ENCODE results near the gene DAAM2. TPM values are rescaled to one million over a fixed set of nuclear protein-coding genes. Genes with fewer than 3 reads are reported as not detected.

DAAM2 gene
- total RNA-seq, 6 donors from 2014 or later: 21.0 to 81.7 (median 31.9) TPM

DNA sequence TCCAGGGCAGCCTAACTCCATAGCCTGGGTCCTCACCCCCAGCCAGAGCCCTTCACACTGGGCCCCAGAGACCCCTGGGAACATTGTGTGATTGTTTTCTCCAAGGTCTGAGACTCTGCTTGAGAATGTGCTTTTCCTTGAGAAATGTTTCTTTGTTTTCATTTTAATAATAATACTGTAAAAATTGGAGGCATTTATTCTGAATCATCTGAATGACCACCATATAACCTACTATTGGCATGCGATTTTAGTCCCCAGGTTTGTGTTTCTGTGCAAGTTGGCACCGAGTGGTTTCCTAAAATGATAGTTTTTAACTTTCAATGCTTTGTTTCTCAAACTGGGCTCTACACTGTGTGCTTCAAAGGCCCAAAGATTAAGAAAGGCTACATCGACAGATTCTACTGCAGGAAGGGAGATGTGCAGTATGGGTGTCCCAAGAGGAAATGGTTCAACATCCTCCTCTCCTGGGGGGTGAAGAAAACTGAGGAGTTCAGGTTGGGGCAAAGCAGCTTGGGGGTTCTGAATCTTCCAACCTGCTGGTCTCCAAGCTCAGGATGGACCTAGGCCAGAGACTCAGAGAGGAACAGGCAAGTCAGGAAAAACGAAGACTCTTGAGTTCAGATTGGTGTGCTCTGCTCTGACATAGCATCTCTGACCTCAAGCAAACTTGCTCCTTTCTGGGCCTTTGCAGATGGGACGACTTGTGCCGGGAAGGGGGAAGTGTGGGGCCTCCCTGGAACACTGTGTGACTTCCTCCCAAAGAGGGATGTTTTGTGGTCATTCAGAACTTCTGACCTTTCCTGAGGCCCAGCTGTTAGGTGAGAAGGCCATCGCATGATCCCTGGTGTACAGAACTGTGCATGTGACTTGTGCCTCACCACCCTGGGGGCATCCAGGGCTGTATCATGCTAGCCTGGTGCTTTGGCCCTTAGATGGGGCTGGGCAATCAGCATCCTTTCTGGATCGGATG is 31.0 kb downstream of the DAAM2 start:
- H3K4me3 ChIP-seq: peak overlapping the region in 2 of 4 donors; percentile 35
- WGBS, 2 donors: 64% methylated on average over 7 to 8 of the region's 8 CpGs
- H3K9me3 ChIP-seq: no peaks in the 10 kb centered on the region
- DNase-seq (peak in 1 of 2 donors; percentile 78), ATAC-seq (ENCODE audit: low FRiP score in 2 of 2) (peak in 1 of 2 donors; percentile 69)
- H3K27ac ChIP-seq: peak overlapping the region; percentile 81 to 88 (median 82)
- peaks cover 34 to 72% (median 66%) of the 10 kb centered on the region in 4 donors for H3K4me1 ChIP-seq
- TF ChIP-seq CTCF (IDR thresholded peaks at IDR 0.05): no peak
- peak in 1 of 4 donors; percentile 55 for TF ChIP-seq POLR2A (IDR thresholded peaks at IDR 0.05)
- TF ChIP-seq EP300 (IDR thresholded peaks at IDR 0.05): peak; percentile 72 to 98 (median 89)
- peak; percentile 66 to 85 for TF ChIP-seq POLR2AphosphoS5 (IDR thresholded peaks at IDR 0.05)
- no peaks in the 10 kb centered on the region for H3K27me3 ChIP-seq
- H3K36me3 ChIP-seq: no peaks in the 10 kb centered on the region

- Histone ChIP-seq H3K4me3 (no peak overlapping the region), H3K36me3 (no peaks in the 10 kb centered on the region), H3K27me3 (no peaks in the 10 kb centered on the region), H3K9me3 (no peaks in the 10 kb centered on the region), H3K4me1 (peaks cover 29 to 68% (median 57%) of the 10 kb centered on the region in 4 donors), H3K27ac (peak overlapping the region; percentile 60 to 88 (median 74))
- ATAC-seq (ENCODE audit: low FRiP score in 2 of 2) (no peak), DNase-seq (no peak)
- 62 to 72% methylated on average over 8 to 9 of the region's 9 CpGs for WGBS, 2 donors
- no peak for TF ChIP-seq EP300 (IDR thresholded peaks at IDR 0.05)
- TF ChIP-seq POLR2A (IDR thresholded peaks at IDR 0.05): no peak
- no peak for TF ChIP-seq POLR2AphosphoS5 (IDR thresholded peaks at IDR 0.05)
- TF ChIP-seq CTCF (IDR thresholded peaks at IDR 0.05): no peak
Observed at GRCh38 chr6:39824030-39824926, 32.1 kb downstream of the DAAM2 start.

DNA sequence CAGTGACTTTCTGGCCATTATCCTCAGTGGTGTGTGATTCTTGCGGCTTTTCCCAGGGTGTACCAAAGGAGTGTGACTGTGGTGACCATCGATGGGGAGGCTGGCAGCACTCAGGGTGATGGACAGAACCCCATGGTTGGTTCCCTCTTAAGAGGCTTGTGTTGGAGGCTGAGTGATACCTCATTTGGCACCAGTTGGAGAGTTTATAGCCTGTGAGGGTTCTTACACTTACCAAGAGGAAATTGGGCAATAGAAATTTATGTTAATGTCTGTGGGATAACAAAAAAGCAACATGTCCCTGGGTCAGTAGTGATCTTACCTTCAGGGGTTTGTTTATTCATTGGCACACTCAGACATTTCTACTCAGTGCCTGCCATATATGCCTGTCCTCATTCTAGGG is 37.2 kb downstream of the DAAM2 start:
- no peak for ATAC-seq (ENCODE audit: low FRiP score in 2 of 2)
- peak overlapping the region in 2 of 4 donors; percentile 21 to 59 for H3K27ac ChIP-seq
- no peaks in the 10 kb centered on the region for H3K36me3 ChIP-seq
- H3K4me1 ChIP-seq: peaks cover 2 to 25% (median 18%) of the 10 kb centered on the region in 4 donors
- H3K9me3 ChIP-seq: no peaks in the 10 kb centered on the region
- DNase-seq: no peak
- H3K27me3 ChIP-seq: no peaks in the 10 kb centered on the region
- no peak overlapping the region for H3K4me3 ChIP-seq
- TF ChIP-seq CTCF (IDR thresholded peaks at IDR 0.05) (no peak), EP300 (IDR thresholded peaks at IDR 0.05) (no peak), POLR2A (IDR thresholded peaks at IDR 0.05) (no peak), POLR2AphosphoS5 (IDR thresholded peaks at IDR 0.05) (no peak)
- WGBS, 2 donors: 69 to 84% methylated on average over 2 of the region's 2 CpGs

DNA sequence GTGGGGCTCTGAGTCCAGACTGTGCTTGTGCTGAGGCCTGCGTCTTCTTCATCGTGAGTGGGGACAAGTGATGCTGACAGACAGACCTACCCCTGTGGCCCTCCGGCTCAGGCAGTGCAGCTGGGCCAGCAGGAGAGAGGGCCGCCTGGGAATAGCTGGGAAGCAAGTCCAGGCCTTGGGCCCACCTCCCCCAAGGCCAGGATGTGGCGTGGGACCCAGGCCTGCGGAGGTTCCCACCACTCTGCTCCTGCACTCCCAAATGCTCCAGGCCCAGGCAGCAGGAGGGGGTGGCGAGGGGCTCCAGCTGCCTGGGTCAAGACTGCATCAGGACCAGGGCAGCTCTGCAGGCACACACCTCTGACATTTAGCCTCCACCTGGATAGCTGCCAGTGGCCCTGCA is 38.3 kb downstream of the DAAM2 start:
- H3K4me1 ChIP-seq: peaks cover 0 to 20% (median 10%) of the 10 kb centered on the region in 4 donors
- no peaks in the 10 kb centered on the region for H3K27me3 ChIP-seq
- ATAC-seq (ENCODE audit: low FRiP score in 2 of 2) (no peak), DNase-seq (peak in 1 of 2 donors; percentile 52)
- WGBS, 2 donors: 86% methylated on average over 7 of the region's 7 CpGs; no CpG with 5 or more reads in 1 of the 2 donors
- H3K4me3 ChIP-seq: no peak overlapping the region
- TF ChIP-seq EP300 (IDR thresholded peaks at IDR 0.05) (peak in 1 of 4 donors; percentile 63), POLR2A (IDR thresholded peaks at IDR 0.05) (no peak)
- no peak overlapping the region for H3K27ac ChIP-seq
- H3K9me3 ChIP-seq: no peaks in the 10 kb centered on the region
- no peaks in the 10 kb centered on the region for H3K36me3 ChIP-seq

DNA sequence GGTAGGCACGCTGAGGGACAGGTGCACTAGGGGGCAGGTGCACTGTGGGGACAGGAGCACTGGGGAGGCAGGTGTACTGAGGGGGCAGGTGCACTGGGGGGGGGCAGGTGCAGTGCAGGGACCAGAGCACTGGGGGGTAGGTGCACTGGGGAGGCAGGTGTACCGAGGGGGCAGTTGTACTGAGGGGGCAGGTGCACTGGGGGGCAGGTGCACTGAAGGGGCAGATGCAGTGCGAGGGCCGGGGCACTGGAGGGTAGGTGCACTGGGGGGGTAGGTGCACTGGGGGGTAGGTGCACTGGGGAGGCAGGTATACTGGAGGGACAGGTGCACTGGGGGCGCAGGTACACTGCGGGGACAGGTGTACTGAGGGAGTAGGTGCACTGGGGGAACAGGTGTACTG is 39.5 kb downstream of the DAAM2 start:
- DNase-seq (no peak), ATAC-seq (ENCODE audit: low FRiP score in 2 of 2) (no peak)
- H3K27ac ChIP-seq: no peak overlapping the region
- no peak for TF ChIP-seq EP300 (IDR thresholded peaks at IDR 0.05)
- TF ChIP-seq POLR2AphosphoS5 (IDR thresholded peaks at IDR 0.05): no peak
- TF ChIP-seq CTCF (IDR thresholded peaks at IDR 0.05): no peak
- no peak for TF ChIP-seq POLR2A (IDR thresholded peaks at IDR 0.05)
- WGBS, 2 donors: 83 to 94% methylated on average over 6 of the region's 6 CpGs
- peaks cover 0 to 20% (median 4%) of the 10 kb centered on the region in 4 donors for H3K4me1 ChIP-seq
- no peak overlapping the region for H3K4me3 ChIP-seq
- H3K9me3 ChIP-seq: no peaks in the 10 kb centered on the region
- no peaks in the 10 kb centered on the region for H3K27me3 ChIP-seq
- H3K36me3 ChIP-seq: no peaks in the 10 kb centered on the region
